Measurements from ENCODE around the gene IQSEC1.

DNA sequence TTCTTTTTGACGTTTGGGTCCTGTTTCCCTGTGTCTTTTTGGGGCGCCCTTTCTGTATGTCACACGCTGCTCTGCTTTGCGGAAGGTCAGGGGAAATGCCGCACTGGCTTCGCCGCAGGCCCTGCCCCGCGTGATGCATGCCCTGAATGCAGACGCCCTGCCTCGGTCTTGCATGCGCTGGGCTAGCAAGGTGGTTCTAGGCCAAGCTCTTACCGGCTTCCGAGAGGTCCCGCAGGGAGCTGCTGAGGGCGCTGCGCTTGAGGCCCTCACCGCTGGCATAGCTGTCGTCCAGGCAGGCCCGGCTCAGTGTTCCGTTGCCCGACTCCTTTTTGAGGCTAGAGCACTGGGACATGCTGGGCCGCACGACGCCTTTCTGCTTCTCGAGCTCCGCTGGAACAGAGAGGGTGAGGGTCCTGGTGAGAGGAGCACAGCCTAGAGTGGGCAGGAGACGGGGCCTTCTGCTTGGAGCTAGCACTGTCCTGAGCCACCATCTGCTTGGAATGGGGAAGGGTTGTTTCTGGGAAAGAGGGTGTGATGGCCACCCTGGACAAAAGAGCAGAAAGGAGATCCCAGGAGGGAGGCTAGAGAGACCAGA is 165.0 kb downstream of the IQSEC1 start:
- TF ChIP-seq, protein P1, sequence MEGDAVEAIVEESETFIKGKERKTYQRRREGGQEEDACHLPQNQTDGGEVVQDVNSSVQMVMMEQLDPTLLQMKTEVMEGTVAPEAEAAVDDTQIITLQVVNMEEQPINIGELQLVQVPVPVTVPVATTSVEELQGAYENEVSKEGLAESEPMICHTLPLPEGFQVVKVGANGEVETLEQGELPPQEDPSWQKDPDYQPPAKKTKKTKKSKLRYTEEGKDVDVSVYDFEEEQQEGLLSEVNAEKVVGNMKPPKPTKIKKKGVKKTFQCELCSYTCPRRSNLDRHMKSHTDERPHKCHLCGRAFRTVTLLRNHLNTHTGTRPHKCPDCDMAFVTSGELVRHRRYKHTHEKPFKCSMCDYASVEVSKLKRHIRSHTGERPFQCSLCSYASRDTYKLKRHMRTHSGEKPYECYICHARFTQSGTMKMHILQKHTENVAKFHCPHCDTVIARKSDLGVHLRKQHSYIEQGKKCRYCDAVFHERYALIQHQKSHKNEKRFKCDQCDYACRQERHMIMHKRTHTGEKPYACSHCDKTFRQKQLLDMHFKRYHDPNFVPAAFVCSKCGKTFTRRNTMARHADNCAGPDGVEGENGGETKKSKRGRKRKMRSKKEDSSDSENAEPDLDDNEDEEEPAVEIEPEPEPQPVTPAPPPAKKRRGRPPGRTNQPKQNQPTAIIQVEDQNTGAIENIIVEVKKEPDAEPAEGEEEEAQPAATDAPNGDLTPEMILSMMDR (IDR thresholded peaks at IDR 0.05), result no peak
- no peak for TF ChIP-seq POLR2A (IDR thresholded peaks at IDR 0.05)

All from breast epithelium (tissue), 3 donors.